ENCODE results near the gene ZMYND10.

GRCh38 chr3:50371133-50371685 is 25.7 kb upstream of the ZMYND10 start:
- TF ChIP-seq CTCF (conservative IDR thresholded peaks at IDR 0.05; ENCODE audit: low read depth, low read length) (no peak), EZH2 (IDR thresholded peaks at IDR 0.05; ENCODE audit: borderline replicate concordance, low read depth, low read length, poor library complexity, severe bottlenecking) (no peak)

Measured in A673 (cell line).